ENCODE results near the gene APEX1. TPM values are rescaled to one million over a fixed set of nuclear protein-coding genes. Genes with fewer than 3 reads are reported as not detected.

The APEX1 gene
- total RNA-seq, 1 donor from 2014 or later: 433 TPM

DNA sequence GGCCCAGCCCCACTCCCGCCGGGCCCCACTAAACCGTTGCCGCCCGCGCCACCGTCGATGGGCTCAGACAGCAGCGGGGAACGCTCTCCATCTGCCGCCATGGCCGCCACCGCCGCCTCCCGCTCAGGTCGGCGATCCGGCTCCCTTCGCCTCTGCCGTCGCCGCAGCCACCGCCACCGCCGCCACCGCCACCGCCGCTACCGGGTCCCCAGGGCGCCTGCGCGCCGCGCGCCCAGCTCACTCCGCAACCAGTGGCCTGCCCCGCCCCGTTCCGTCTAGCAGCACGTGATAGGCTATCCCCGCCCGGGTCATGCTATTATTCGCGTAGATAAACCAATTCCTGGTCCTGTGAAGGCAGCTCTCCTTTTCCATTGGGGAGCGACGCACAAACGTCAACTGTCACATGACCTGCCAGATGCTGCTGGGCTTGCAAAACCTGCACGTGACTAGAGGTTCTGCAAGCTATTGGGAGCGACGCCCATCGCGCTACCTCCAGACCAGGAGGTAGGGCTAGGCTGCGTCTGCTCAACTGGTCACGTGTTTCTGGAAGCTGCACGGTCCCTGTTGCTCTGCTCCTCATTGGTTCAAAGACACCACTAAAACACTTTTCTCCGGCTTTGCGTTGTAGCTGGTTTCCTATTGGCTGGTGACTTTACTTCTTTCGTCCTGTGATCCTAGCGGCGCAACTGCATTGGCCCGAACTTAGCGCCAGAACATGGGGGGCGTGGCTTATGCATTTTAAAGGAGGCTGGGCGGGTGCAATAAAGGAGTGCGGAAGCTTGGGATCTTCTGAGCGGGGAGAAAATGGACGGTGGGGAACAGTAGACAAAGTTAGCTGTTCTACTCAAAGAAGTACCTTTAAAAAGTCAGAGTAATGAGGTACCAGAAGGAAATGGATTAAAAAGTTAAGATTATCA lies 6.5 kb downstream of the APEX1 start, which contains the start of gene PIP4P1:
Gene PIP4P1 (minus strand): TSS at position 210 of the 917 bp plus-strand sequence. CDS start 109 bp downstream, at position 101.
- Mint-ChIP-seq H3K27ac (ENCODE audit: unreplicated experiment) (peak within 1 kb of the TSS; percentile 29), H3K9me3 (peaks cover 3% of the 10 kb centered on the region), H3K4me1 (peaks cover 22% of the 10 kb centered on the region), H3K4me3 (peak within 1 kb of the TSS; percentile 94), H3K36me3 (ENCODE audit: low read depth) (peaks cover 8% of the 10 kb centered on the region), H3K27me3 (ENCODE audit: low read depth) (peaks cover 14% of the 10 kb centered on the region)
- DNase-seq (ENCODE audit: low read depth, low spot score): peak; percentile 94
- no peak for TF ChIP-seq CTCF (conservative IDR thresholded peaks at IDR 0.05)

- DNase-seq (ENCODE audit: low read depth, low spot score): no peak
- H3K27ac Mint-ChIP-seq (ENCODE audit: unreplicated experiment): peak overlapping the region; percentile 98
- no peak for TF ChIP-seq CTCF (conservative IDR thresholded peaks at IDR 0.05)
- no peaks in the 10 kb centered on the region for H3K9me3 Mint-ChIP-seq
- peaks cover 28% of the 10 kb centered on the region for H3K4me1 Mint-ChIP-seq
- peaks cover 8% of the 10 kb centered on the region for H3K36me3 Mint-ChIP-seq (ENCODE audit: low read depth)
- H3K27me3 Mint-ChIP-seq (ENCODE audit: low read depth): peaks cover 11% of the 10 kb centered on the region
- peak overlapping the region; percentile 97 for H3K4me3 Mint-ChIP-seq
These were observed 13.8 kb downstream of the APEX1 start for GRCh38 chr14:20468764-20469241.

DNA sequence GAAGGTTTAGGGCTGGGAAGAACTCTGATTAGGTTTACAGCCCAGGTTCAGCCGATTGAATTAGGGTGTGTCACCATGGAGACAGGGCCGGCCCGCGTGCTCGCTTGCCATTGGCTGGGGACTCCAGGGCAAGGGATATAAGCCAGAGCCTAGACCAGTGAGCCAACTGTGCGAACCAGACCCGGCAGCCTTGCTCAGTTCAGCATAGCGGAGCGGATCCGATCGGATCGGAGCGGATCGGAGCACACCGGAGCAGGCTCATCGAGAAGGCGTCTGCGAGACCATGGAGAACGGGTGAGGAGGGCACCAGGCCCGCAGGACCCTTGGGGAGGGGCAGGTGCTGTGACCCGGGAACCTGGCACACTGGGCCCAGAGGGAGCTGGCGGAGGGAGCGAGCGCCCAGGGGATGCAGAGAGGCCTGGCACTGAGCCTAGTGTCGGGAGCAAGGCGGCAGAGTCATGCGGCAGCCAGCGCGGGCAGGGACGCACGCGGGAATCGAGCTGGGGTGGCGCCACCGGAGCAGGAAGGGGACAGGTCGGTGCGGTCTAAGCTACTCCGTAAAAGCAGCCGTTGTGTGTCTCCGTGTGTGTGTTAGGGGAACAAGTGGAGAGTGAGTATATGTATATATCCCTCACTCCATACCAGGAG lies 14.3 kb downstream of the APEX1 start, which contains the start of gene PNP:
Gene PNP (plus strand): TSS at position 165 of the 648 bp plus-strand sequence. CDS start 119 bp downstream, at position 284.
- TF ChIP-seq CTCF (conservative IDR thresholded peaks at IDR 0.05): no peak
- H3K4me3 Mint-ChIP-seq: peak within 1 kb of the TSS; percentile 97
- H3K9me3 Mint-ChIP-seq: no peaks in the 10 kb centered on the region
- H3K4me1 Mint-ChIP-seq: peaks cover 28% of the 10 kb centered on the region
- H3K27me3 Mint-ChIP-seq (ENCODE audit: low read depth): peaks cover 11% of the 10 kb centered on the region
- peak; percentile 79 for DNase-seq (ENCODE audit: low read depth, low spot score)
- peak within 1 kb of the TSS; percentile 98 for H3K27ac Mint-ChIP-seq (ENCODE audit: unreplicated experiment)
- peaks cover 13% of the 10 kb centered on the region for H3K36me3 Mint-ChIP-seq (ENCODE audit: low read depth)

DNA sequence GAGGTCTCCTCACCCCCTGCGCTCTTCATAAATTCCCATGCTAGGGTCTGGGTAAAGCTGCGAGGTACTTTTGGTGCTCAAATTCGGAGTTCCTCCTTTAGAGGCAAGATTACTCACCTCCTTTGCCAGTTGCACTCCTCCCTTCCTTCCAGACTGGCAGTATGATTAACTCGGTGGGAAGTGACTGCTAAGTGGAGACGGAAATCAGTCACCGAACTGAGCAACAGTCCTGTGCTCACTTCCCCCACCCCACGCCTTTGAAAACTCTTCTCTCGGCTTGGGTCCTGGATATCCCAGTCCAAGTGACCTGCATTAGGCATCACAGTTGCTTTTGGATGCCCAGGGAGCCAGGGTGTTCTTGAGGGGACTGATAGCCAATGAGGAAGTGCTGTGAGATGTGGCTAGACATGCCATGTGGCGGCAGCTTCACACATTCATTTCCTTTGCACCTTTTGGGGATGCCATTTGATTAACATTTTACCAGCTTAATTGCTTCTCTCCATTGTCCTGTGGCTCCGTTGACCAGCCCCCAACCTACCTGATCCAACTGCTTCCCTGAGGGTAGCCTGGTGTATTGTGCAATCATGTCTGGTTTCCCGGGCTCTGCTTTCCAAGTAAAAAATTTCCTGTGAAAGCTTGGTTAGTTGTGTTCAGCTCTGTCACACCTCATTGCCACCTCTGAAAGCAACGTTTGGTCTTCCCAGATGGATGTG lies 15.0 kb downstream of the APEX1 start:
- no peak for TF ChIP-seq CTCF (conservative IDR thresholded peaks at IDR 0.05)
- Mint-ChIP-seq H3K27me3 (ENCODE audit: low read depth) (peaks cover 7% of the 10 kb centered on the region), H3K27ac (ENCODE audit: unreplicated experiment) (peak overlapping the region; percentile 98), H3K9me3 (no peaks in the 10 kb centered on the region), H3K4me1 (peaks cover 28% of the 10 kb centered on the region), H3K36me3 (ENCODE audit: low read depth) (peaks cover 19% of the 10 kb centered on the region), H3K4me3 (peak overlapping the region; percentile 97)
- no peak for DNase-seq (ENCODE audit: low read depth, low spot score)

- Mint-ChIP-seq H3K4me1 (peaks cover 28% of the 10 kb centered on the region), H3K27ac (ENCODE audit: unreplicated experiment) (no peak overlapping the region), H3K9me3 (no peaks in the 10 kb centered on the region), H3K27me3 (ENCODE audit: low read depth) (peaks cover 4% of the 10 kb centered on the region), H3K4me3 (peak overlapping the region; percentile 97), H3K36me3 (ENCODE audit: low read depth) (peaks cover 20% of the 10 kb centered on the region)
- no peak for DNase-seq (ENCODE audit: low read depth, low spot score)
- no peak for TF ChIP-seq CTCF (conservative IDR thresholded peaks at IDR 0.05)
These were observed 15.5 kb downstream of the APEX1 start for GRCh38 chr14:20470603-20470901.
